HG02571 (cell line): Measurements from ENCODE around the gene VPS41.
"Not testable (repeated sequence)": the region's sequence is repeated elsewhere in the genome, so short reads cannot be mapped to it uniquely, and the experiment has no call there.

Experiments
- ATAC-seq: cut with Tn5 transposase; IDR thresholded peaks from one replicate; pipeline ENCODE4 v1.9.1; 2021; ENCODE audit warnings: mild to moderate bottlenecking, moderate library complexity; ENCODE audit not compliant: unreplicated experiment

VPS41 gene

GRCh38 chr7:38855867-38856266 lies 53.1 kb downstream of the VPS41 start:
- ATAC-seq = no peak

- ATAC-seq = no peak
Measured at GRCh38 chr7:38855386-38855785, 53.6 kb downstream of the VPS41 start.

GRCh38 chr7:38854947-38855346 lies 54.0 kb downstream of the VPS41 start:
- not testable (repeated sequence) for ATAC-seq

GRCh38 chr7:38851321-38851720 lies 57.7 kb downstream of the VPS41 start:
- ATAC-seq = no peak

- ATAC-seq = no peak
Measured at GRCh38 chr7:38846280-38846679, 62.7 kb downstream of the VPS41 start.

GRCh38 chr7:38844952-38845563 lies 63.9 kb downstream of the VPS41 start:
- ATAC-seq = no peak

GRCh38 chr7:38842746-38843145 lies 66.2 kb downstream of the VPS41 start:
- no peak for ATAC-seq

- ATAC-seq = no peak
Measured at GRCh38 chr7:38840736-38841460, 68.1 kb downstream of the VPS41 start.

GRCh38 chr7:38839851-38840250 lies 69.1 kb downstream of the VPS41 start:
- no peak for ATAC-seq

- ATAC-seq = no peak
Measured at GRCh38 chr7:38838725-38839385, 70.1 kb downstream of the VPS41 start.

GRCh38 chr7:38834357-38834756 lies 74.6 kb downstream of the VPS41 start:
- ATAC-seq = no peak

- no peak for ATAC-seq
Measured at GRCh38 chr7:38833329-38833728, 75.7 kb downstream of the VPS41 start.

- no peak for ATAC-seq
Measured at GRCh38 chr7:38831259-38831996, 77.6 kb downstream of the VPS41 start.

GRCh38 chr7:38830826-38831225 lies 78.2 kb downstream of the VPS41 start:
- no peak for ATAC-seq

GRCh38 chr7:38829488-38830165 lies 79.4 kb downstream of the VPS41 start:
- ATAC-seq = no peak

- no peak for ATAC-seq
Measured at GRCh38 chr7:38828026-38828425, 81.0 kb downstream of the VPS41 start.

- ATAC-seq = no peak
Measured at GRCh38 chr7:38825721-38826440, 83.1 kb downstream of the VPS41 start.

GRCh38 chr7:38824948-38825347 lies 84.0 kb downstream of the VPS41 start:
- ATAC-seq = no peak

GRCh38 chr7:38822549-38822948 lies 86.4 kb downstream of the VPS41 start:
- no peak for ATAC-seq

GRCh38 chr7:38820571-38820970 lies 88.4 kb downstream of the VPS41 start:
- ATAC-seq = no peak
